ENCODE data around the gene PLB1.
"Not testable (repeated sequence)": the region's sequence is repeated elsewhere in the genome, so short reads cannot be mapped to it uniquely, and the experiment has no call there.

The PLB1 gene

GRCh38 chr2:28647682-28648081, 151.8 kb downstream of the PLB1 start:
- no peak for DNase-seq (ENCODE audit: low spot score)

GRCh38 chr2:28648147-28648546, 152.3 kb downstream of the PLB1 start:
- no peak for DNase-seq (ENCODE audit: low spot score)

GRCh38 chr2:28648671-28649395, 153.0 kb downstream of the PLB1 start:
- DNase-seq (ENCODE audit: low spot score) = no peak

GRCh38 chr2:28649481-28650265, 153.8 kb downstream of the PLB1 start:
- no peak for DNase-seq (ENCODE audit: low spot score)

- DNase-seq (ENCODE audit: low spot score) = no peak
Measured at GRCh38 chr2:28650266-28650584, 154.4 kb downstream of the PLB1 start.

GRCh38 chr2:28652217-28652616, 156.4 kb downstream of the PLB1 start:
- no peak for DNase-seq (ENCODE audit: low spot score)

GRCh38 chr2:28653892-28654662, 158.2 kb downstream of the PLB1 start:
- DNase-seq (ENCODE audit: low spot score) = no peak

GRCh38 chr2:28654663-28655320, 158.9 kb downstream of the PLB1 start:
- peak; percentile 37 for DNase-seq (ENCODE audit: low spot score)

- no peak for DNase-seq (ENCODE audit: low spot score)
Measured at GRCh38 chr2:28656937-28657615, 161.2 kb downstream of the PLB1 start.

GRCh38 chr2:28658369-28658768, 162.5 kb downstream of the PLB1 start:
- no peak for DNase-seq (ENCODE audit: low spot score)

GRCh38 chr2:28659127-28659526, 163.3 kb downstream of the PLB1 start:
- DNase-seq (ENCODE audit: low spot score) = no peak

- DNase-seq (ENCODE audit: low spot score) = no peak
Measured at GRCh38 chr2:28661589-28662001, 165.7 kb downstream of the PLB1 start.

- peak; percentile 30 for DNase-seq (ENCODE audit: low spot score)
Measured at GRCh38 chr2:28662044-28662443, 166.2 kb downstream of the PLB1 start.

- DNase-seq (ENCODE audit: low spot score) = peak; percentile 23
Measured at GRCh38 chr2:28662468-28663181, 166.8 kb downstream of the PLB1 start.

GRCh38 chr2:28663359-28663758, 167.5 kb downstream of the PLB1 start:
- no peak for DNase-seq (ENCODE audit: low spot score)

GRCh38 chr2:28664120-28664842, 168.4 kb downstream of the PLB1 start:
- DNase-seq (ENCODE audit: low spot score) = no peak

GRCh38 chr2:28665041-28665704, 169.3 kb downstream of the PLB1 start:
- no peak for DNase-seq (ENCODE audit: low spot score)

- not testable (repeated sequence) for DNase-seq (ENCODE audit: low spot score)
Measured at GRCh38 chr2:28665811-28666377, 170.0 kb downstream of the PLB1 start.

- no peak for DNase-seq (ENCODE audit: low spot score)
Measured at GRCh38 chr2:28666496-28667184, 170.8 kb downstream of the PLB1 start.
